HepG2 (cell line): Measurements from ENCODE around the gene CLTA.

Experiments
- ATF4 ChIP-seq, 2 experiments: fragments of 450-650 bp in 1 of 2; sonication (generic) in 1 of 2; formaldehyde crosslinking; IDR thresholded peaks; 2 replicates each; pipeline versions ENCODE4 v1.5.0 to v1.8.0; 2020 to 2022; ENCODE audit warnings: mild to moderate bottlenecking in 1 of 2, missing genetic modification reagents in 1 of 2
- SOX6 ChIP-seq, 2 experiments: fragments of 450-650 bp in 1 of 2; sonication (generic) in 1 of 2; formaldehyde crosslinking in 1 of 2; IDR thresholded peaks; 2 replicates each; pipeline versions ENCODE4 v1.4.0 to v1.6.1; 2017 to 2020; ENCODE audit warnings: antibody characterized with exemption in 1 of 2, mild to moderate bottlenecking in 1 of 2, missing genetic modification reagents in 1 of 2
- TBP ChIP-seq: sonication (generic); formaldehyde crosslinking; IDR thresholded peaks from 2 replicates; pipeline ENCODE4 v1.5.0; 2020; ENCODE audit warnings: missing genetic modification reagents
- YY1 ChIP-seq: IDR thresholded peaks from 2 replicates; pipeline ENCODE4 v1.6.1; 2011; ENCODE audit warnings: low read length, low read depth, moderate library complexity, mild to moderate bottlenecking; ENCODE audit not compliant: insufficient read depth, insufficient replicate concordance
- ZBTB1 ChIP-seq: sonication (generic); formaldehyde crosslinking; IDR thresholded peaks from 2 replicates; pipeline ENCODE4 v1.4.0; 2020; ENCODE audit warnings: missing genetic modification reagents, borderline replicate concordance
- TF ChIP-seq, protein P1 (sequence below): sonication (generic); formaldehyde crosslinking; IDR thresholded peaks from 2 replicates; pipeline ENCODE4 v1.5.0; 2020; ENCODE audit warnings: missing genetic modification reagents
- TF ChIP-seq, protein P2 (sequence below): sonication (generic); formaldehyde crosslinking; IDR thresholded peaks from 2 replicates; pipeline ENCODE4 v1.5.0; 2020; ENCODE audit warnings: mild to moderate bottlenecking, missing genetic modification reagents, moderate library complexity

DNA sequence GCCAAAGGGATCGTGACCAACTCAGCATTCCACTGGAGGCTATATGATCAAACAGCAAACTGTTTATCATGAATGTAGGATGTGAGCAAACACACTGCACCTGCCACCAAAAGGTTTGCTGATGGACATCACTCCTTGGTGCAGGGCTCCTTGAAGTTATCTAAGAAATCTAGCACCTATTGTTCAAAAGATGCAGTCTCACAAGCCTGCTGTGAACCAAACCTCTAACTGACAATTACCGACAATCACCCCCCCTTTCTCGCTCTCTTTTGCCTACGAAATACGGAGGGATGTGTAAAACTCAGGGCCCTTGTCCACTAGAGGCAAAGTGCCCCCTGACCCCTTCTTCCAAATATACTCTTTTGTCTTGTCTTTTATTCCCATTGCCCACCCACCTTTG is 2.5 kb upstream of the CLTA start:
- TF ChIP-seq SOX6 (IDR thresholded peaks at IDR 0.05) (no peak), SOX6 (CRISPR knock-in tag; IDR thresholded peaks at IDR 0.05) (no peak), YY1 (no peak), ZBTB1 (CRISPR knock-in tag) (no peak), ATF4 (CRISPR knock-in tag; IDR thresholded peaks at IDR 0.05) (no peak), TBP (no peak)
- TF ChIP-seq, protein P1, sequence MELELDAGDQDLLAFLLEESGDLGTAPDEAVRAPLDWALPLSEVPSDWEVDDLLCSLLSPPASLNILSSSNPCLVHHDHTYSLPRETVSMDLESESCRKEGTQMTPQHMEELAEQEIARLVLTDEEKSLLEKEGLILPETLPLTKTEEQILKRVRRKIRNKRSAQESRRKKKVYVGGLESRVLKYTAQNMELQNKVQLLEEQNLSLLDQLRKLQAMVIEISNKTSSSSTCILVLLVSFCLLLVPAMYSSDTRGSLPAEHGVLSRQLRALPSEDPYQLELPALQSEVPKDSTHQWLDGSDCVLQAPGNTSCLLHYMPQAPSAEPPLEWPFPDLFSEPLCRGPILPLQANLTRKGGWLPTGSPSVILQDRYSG, result no peak
- TF ChIP-seq, protein P2, sequence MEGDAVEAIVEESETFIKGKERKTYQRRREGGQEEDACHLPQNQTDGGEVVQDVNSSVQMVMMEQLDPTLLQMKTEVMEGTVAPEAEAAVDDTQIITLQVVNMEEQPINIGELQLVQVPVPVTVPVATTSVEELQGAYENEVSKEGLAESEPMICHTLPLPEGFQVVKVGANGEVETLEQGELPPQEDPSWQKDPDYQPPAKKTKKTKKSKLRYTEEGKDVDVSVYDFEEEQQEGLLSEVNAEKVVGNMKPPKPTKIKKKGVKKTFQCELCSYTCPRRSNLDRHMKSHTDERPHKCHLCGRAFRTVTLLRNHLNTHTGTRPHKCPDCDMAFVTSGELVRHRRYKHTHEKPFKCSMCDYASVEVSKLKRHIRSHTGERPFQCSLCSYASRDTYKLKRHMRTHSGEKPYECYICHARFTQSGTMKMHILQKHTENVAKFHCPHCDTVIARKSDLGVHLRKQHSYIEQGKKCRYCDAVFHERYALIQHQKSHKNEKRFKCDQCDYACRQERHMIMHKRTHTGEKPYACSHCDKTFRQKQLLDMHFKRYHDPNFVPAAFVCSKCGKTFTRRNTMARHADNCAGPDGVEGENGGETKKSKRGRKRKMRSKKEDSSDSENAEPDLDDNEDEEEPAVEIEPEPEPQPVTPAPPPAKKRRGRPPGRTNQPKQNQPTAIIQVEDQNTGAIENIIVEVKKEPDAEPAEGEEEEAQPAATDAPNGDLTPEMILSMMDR (CRISPR knock-in tag), result no peak
